ENCODE data around the gene PIK3CD. TPM values are rescaled to one million over a fixed set of nuclear protein-coding genes. Genes with fewer than 3 reads are reported as not detected.

The PIK3CD gene
- total and polyA plus RNA-seq, 2 experiments from 2014 or later: 6.6 to 32.1 TPM

DNA sequence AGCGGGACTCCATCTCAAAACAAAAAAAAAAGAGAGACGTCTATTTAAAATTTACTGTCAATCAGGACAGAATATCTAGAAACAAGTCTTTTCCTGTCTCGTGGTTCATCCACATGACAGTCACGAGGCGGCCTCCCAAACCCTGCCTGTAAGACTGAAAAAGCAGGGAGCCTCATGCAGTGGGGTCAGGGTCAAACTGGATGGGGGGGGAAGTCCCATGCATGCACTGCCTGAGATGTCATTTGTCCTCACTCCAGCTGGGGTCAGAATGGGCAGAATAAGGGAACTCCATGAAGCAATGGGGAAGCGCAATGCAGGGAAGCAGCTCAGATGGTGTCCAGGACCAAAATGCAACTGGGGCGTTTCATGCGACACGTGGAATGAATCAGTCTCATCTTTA lies 85.5 kb downstream of the PIK3CD start:
- peaks cover 86% of the 10 kb centered on the region for H3K36me3 Mint-ChIP-seq (ENCODE audit: low read depth)

More for the DNA sequence above, 85.5 kb downstream of the PIK3CD start:
- no peaks in the 10 kb centered on the region for H3K4me1 Mint-ChIP-seq
- Histone ChIP-seq H3K4me3 (no peak overlapping the region), H3K4me1 (ENCODE audit: insufficient read depth) (no peaks in the 10 kb centered on the region), H3K27ac (ENCODE audit: low read depth) (no peak overlapping the region), H2AFZ (no peak overlapping the region), H3K36me3 (ENCODE audit: insufficient read depth) (peaks cover 43% of the 10 kb centered on the region), H4K20me1 (replicated peaks; ENCODE audit: insufficient read depth) (no peaks in the 10 kb centered on the region; the same call in 1 of the 2 replicates), H3K4me2 (no peak overlapping the region), H3F3A (replicated peaks; ENCODE audit: low read depth) (no peaks in the 10 kb centered on the region; the same call in 1 of the 2 replicates), H3K27me3 (ENCODE audit: insufficient read depth) (no peaks in the 10 kb centered on the region), H3K9me2 (ENCODE audit: insufficient read depth) (no peaks in the 10 kb centered on the region), H3K79me2 (replicated peaks; ENCODE audit: insufficient read depth) (no peaks in the 10 kb centered on the region)
- no peak overlapping the region for H3K4me3 Mint-ChIP-seq
- H3K27me3 Mint-ChIP-seq (ENCODE audit: insufficient read depth, low read depth, poor library complexity): peaks cover 5% of the 10 kb centered on the region
- peaks cover 6% of the 10 kb centered on the region; the same call in 1 of the 3 replicates for H3K9me3 Mint-ChIP-seq
- DNase-seq (ENCODE audit: low spot score) (no peak), ATAC-seq (no peak)
- TF ChIP-seq POLR2AphosphoS5 (IDR thresholded peaks at IDR 0.05; ENCODE audit: low read depth) (no peak), EZH2 (IDR thresholded peaks at IDR 0.05; ENCODE audit: low read depth, unreplicated experiment) (no peak), NANOG (IDR thresholded peaks at IDR 0.05; ENCODE audit: borderline replicate concordance) (no peak), JUNB (IDR thresholded peaks at IDR 0.05; ENCODE audit: unreplicated experiment) (no peak), REST (IDR thresholded peaks at IDR 0.05; ENCODE audit: unreplicated experiment) (no peak), CREB1 (CRISPR knock-in tag; IDR thresholded peaks at IDR 0.05; ENCODE audit: low read depth) (no peak), EZH2phosphoT487 (IDR thresholded peaks at IDR 0.05; ENCODE audit: unreplicated experiment) (no peak), ETS1 (IDR thresholded peaks at IDR 0.05) (no peak), ZNF331 (CRISPR knock-in tag; IDR thresholded peaks at IDR 0.05; ENCODE audit: low read depth) (no peak), ZNF114 (CRISPR knock-in tag; IDR thresholded peaks at IDR 0.05) (no peak)
- TF ChIP-seq, protein P1, sequence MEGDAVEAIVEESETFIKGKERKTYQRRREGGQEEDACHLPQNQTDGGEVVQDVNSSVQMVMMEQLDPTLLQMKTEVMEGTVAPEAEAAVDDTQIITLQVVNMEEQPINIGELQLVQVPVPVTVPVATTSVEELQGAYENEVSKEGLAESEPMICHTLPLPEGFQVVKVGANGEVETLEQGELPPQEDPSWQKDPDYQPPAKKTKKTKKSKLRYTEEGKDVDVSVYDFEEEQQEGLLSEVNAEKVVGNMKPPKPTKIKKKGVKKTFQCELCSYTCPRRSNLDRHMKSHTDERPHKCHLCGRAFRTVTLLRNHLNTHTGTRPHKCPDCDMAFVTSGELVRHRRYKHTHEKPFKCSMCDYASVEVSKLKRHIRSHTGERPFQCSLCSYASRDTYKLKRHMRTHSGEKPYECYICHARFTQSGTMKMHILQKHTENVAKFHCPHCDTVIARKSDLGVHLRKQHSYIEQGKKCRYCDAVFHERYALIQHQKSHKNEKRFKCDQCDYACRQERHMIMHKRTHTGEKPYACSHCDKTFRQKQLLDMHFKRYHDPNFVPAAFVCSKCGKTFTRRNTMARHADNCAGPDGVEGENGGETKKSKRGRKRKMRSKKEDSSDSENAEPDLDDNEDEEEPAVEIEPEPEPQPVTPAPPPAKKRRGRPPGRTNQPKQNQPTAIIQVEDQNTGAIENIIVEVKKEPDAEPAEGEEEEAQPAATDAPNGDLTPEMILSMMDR (conservative IDR thresholded peaks at IDR 0.05; ENCODE audit: low read depth in 2 of 2): no peak
- no peak overlapping the region for H3K27ac Mint-ChIP-seq
